GOT3 (cell line): ENCODE data around the gene MRTFB.

Source experiments
- DNase-seq: peaks from one replicate; lab custom pipeline; 2025; ENCODE audit warnings: mixed read lengths; lab: John Stamatoyannopoulos, UW

Gene MRTFB

DNA sequence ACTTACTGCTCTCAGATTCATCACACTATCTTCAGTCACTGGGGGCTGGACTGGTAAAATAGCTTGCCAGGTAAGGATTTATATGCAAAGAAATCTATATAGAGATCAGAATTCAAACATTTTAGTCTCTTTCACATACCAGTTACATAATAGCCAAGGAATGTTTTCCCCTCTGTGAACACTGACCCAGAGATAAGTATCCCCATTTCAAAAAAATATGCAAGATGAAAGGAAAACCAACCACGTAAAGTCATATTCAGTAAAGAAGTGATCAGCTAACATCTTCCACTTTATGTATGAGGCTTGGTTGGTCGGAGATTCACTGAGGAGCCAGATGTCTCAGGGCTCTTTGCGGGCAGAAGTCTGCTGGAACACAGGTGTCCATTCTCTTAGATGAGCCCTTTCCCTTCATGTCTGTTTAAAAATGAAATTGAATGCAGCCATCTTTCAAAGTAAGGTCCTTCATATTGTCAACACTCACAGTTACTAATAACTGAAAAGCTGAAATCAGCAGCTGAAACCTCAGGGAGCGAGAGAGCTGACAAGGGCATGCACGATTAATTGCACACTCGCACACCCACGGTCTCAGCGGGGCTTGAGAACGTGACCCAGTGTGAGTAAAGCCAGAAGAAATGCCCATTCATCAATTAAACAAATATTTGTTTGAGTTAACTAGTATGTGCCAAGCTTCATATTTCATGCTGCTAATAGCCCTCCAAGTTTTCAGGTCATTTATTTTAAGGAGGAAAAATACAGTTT, 161.2 kb downstream of the MRTFB start:
- no peak for DNase-seq

DNA sequence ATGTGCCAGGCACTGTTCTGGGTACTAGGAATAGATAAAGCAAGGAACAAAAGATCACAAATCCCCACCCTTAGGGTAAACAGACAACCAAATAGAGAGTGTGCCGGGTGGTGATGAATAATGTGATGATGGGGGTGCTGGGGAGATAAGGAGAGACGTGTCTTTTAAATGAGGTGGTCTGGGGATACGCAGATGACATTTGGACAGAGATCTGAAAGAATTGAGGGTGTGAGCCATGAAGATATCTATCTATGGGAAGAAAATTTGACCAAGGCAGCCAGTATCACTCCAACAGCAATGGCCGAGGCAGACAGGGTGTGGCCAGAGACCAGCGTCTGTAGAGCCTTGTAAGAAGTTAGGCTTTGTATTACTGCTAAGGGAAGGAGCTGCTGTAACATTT, 165.3 kb downstream of the MRTFB start:
- no peak for DNase-seq

GRCh38 chr16:14238756-14239155, 167.6 kb downstream of the MRTFB start:
- DNase-seq, result no peak

- no peak for DNase-seq
These were observed 168.7 kb downstream of the MRTFB start for GRCh38 chr16:14239791-14240190.

DNA sequence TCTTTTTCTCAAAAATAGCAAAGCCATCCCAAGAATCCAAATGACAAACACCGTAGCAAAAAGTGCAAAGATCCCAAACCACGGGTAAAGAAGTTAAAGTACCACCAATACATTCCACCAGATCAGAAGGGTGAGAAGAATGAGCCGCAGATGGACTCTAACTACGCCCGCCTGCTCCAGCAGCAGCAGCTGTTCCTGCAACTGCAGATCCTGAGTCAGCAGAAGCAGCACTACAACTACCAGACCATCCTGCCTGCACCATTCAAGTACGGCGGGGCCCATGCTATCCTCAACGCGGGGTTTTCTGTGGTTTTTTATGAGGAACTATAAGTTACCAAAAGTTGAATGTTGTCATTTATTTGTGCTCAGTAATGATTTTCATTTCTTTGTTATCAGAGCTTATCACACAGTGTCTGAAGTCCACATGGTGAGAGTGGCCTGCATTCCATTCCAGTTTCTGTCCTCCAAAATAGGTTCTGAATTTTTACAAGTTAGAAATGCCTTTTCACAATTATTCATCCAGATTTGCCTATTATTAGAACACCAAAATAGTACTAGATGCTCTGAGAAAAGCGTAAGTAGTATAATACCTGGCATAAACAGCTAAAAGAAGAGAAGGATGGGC, 169.2 kb downstream of the MRTFB start:
- no peak for DNase-seq

DNA sequence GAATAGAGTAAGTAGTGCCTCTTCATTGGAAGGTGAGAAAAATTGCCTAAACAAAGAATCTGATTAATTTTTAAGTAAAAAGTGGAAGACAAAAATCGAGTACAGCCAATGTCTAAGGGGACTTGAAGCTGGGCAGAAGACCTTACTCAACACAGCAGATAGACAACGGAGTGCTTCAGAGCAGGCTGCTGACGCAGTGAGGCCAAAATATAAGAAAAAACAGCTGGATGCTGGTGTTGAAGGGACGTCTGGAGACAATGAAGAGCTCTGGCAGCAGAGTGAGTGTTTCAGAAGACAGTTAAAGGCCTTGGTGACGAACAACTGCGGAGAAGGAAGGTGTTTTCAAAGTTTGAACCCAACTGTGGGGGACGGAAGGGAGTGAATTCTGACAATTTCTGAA, 169.8 kb downstream of the MRTFB start:
- no peak for DNase-seq

DNA sequence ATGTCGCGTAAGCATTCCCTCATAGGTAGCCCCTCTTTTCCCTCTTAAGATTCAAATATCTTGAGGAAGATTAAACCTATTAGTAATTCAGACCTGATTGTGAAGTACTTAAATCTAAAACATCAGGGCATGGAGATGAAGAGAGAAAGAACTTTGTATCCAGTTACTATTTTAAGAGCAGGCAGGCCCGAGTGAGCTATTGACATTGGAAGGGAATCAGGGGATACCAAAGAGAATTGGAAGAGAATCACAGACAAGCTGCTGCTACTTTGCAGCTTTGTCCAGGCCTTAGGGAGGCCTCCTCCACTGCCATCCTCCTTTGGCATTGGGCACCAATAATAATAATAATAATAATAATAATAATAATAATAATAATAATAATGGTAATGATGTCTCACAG, 170.5 kb downstream of the MRTFB start:
- no peak for DNase-seq

DNA sequence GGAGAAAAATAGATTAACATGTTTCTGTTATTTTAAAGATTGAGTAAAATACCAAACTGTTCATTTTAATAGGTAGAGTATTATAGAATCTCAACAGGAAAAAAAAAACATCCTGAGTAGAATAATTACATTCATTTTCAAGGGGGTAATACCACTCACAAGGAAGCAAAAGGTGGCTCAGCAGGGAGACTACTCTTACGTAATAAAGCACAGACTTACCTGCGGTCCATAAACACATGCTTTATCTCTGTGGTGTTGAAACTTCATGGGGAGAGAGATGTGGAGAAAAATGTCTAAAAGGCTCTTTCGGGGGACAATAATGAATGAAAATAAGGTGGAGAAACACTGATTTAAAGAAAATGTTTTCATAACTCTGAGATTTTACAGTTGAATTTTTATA, 171.7 kb downstream of the MRTFB start:
- DNase-seq, result no peak

GRCh38 chr16:14244196-14245010, 173.3 kb downstream of the MRTFB start:
- DNase-seq, result no peak

DNA sequence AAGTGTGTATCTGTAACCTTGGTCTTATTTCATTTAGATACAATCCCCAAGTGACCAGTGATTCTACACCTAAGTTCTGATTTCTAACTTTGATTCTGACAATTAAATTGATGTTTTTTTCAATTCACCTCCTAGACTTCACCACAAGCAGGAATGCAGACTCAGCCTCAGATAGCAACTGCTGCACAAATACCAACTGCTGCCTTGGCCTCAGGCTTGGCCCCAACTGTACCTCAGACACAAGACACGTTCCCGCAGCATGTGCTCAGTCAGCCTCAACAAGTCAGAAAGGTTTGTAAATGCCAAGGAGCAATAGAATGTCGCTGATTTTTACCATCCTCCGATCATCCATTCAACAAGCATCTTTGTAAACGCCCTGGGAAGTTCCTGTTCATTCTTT, 177.7 kb downstream of the MRTFB start:
- DNase-seq, result no peak

DNA sequence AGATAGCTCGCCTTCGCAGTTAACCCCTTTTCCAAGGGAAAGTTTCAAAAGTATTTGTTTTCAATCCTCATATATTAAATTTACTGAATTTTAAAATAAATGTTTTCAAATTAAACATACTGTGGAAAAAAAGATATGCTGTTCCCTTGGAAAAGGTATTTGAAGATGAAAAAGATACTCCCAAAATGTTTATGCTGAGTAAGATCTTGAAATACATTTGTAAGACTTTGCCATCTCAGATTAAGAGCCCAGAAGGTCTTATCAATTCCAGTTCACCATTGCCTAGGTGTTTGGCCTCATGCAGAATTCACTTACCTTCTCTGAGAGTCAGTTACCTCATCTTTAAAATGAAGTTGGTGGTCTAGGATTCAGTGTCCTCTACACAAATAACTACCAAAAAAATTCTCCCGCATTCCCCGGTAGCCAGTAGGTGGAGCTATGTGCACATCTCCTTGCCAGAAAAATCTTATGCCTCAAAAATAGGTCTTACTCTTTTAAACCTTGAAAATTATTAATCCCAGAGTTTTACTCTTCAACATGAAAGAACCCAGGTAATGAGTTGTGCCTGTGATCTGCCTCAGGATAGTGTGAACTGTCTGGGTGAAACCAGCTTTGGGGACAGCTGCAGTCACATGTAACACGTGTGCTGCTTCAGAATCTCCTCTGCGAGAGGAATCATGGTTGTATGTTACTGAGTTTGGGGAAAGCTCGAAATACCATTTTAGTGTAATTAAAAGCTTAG, 178.3 kb downstream of the MRTFB start:
- no peak for DNase-seq

GRCh38 chr16:14251419-14251818, 180.3 kb downstream of the MRTFB start:
- DNase-seq, result no peak

- DNase-seq, result no peak
These were observed 181.7 kb downstream of the MRTFB start for GRCh38 chr16:14252860-14253259.

- no peak for DNase-seq
These were observed 191.9 kb downstream of the MRTFB start for GRCh38 chr16:14263011-14263410.

- DNase-seq, result no peak
These were observed 192.7 kb downstream of the MRTFB start for GRCh38 chr16:14263769-14264168.

DNA sequence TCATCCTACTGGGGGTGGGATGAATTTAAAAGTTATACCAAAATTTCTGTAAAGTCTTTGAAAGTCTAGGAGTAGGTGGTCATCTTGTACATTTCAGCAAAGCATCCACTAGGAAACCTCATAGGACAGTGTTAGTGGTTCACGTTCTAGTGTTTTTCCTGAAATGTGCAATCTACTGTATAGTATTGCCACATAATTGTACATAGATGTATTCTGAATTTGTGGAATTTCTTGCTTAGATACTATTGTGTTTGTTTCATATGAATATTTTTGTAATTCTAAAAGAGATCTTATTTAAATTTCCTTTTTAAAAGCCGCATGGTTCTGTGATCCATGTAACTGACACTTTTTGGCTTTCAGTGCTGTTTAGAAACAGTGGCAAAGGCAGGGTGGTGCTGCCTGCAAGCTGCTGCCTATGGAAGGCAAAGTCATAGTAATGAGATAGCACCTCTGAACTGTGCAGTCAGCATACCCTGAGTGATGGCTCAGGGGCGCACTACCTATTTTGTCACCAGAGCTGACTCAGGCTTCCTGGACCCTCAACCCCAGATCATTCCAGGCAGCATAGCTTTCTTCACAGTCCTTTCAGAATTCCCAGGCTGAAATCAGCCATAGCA, 193.3 kb downstream of the MRTFB start:
- DNase-seq, result no peak

- DNase-seq, result no peak
These were observed 197.0 kb downstream of the MRTFB start for GRCh38 chr16:14268073-14268472.

DNA sequence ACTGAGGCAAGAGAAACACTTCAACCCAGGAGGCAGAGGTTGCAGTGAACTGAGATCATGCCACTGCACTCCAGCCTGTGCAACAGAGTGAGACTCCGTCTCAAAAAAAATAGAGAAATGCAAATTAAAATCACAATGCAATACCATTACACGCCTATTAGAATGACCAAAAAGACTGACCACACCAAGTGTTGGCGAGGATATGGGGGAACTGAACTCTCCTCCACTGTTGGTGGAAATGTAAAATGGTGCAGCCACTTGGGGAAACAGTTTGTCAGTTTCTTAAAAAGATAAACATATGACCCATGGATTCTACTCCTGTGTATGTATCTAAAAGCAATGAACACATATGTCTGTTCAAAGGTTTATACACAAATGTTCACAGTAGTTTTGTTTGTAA, 204.8 kb downstream of the MRTFB start:
- DNase-seq, result no peak

DNA sequence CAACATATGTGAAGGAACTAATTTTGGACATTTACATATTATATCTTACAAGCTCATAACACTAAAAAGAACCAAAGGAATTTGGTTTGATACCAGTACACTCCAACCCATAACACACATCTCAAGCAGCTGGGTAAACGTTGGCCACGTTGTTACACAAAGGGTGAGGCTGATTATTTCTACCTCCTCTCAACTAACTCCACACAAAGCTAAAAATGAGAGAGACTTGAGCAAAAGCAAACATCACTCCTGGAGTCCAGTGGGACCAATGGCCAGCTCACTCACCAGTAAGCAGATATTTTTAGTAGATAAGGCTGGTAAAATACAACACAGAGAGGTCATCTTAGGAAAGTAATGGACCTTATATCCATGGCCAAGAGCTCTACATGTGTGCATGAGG, 207.6 kb downstream of the MRTFB start:
- DNase-seq, result no peak

GRCh38 chr16:14280541-14280940, 209.4 kb downstream of the MRTFB start:
- no peak for DNase-seq

- DNase-seq, result no peak
These were observed 212.7 kb downstream of the MRTFB start for GRCh38 chr16:14283786-14284185.

GRCh38 chr16:14284371-14284770, 213.3 kb downstream of the MRTFB start:
- DNase-seq, result no peak
